Gastroesophageal sphincter (tissue), 2 donors: Measurements from ENCODE around the gene SFSWAP.

Experiments
- EP300 ChIP-seq: sonication (generic); formaldehyde crosslinking; IDR thresholded peaks from one replicate; pipeline ENCODE4 v1.6.1; 2017; ENCODE audit warnings: antibody characterized with exemption, mild to moderate bottlenecking
- POLR2A ChIP-seq, 2 donors: fragments of 450-650 bp; IDR thresholded peaks; one replicate each; pipeline ENCODE4 v1.6.1; 2017; ENCODE audit warnings: antibody characterized with exemption in 2 of 2, mild to moderate bottlenecking in 2 of 2, moderate library complexity in 1 of 2

DNA sequence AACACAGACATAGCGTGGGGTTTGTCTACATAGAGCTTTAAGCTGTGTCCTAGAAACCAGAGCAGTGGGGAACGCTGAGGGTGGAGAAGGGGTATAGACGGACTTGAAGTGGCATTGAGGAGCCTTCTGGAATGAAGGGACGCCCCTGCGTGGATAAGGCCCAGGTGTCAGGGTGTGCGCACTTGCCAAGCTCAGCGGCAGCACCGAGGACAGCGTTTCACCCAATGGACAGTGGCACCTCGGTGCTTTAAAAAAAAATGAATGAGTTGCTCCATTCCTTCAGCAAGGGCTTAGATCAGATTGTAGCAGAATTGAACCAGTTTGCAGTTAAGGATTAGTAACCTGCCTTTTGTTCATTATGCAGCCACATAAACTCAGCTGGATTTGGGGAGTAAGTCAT is 83.7 kb downstream of the SFSWAP start:
- no peak for TF ChIP-seq POLR2A (IDR thresholded peaks at IDR 0.05)
- TF ChIP-seq EP300: no peak
